Progenitor cell of endocrine pancreas (in vitro differentiated cells): ENCODE measurements around the gene MYBPC2. TPM values are rescaled to one million over a fixed set of nuclear protein-coding genes. Genes with fewer than 3 reads are reported as not detected.

ENCODE experiments used
- DNase-seq: peaks from one replicate; pipeline ENCODE4 v3.0.0; 2021; ENCODE audit warnings: low spot score; ENCODE audit not compliant: unreplicated experiment
- H3K27ac Mint-ChIP-seq: 2 replicates; pipeline ENCODE4 v1.8.0; 2021; ENCODE audit warnings: mild to moderate bottlenecking, moderate library complexity, mixed read lengths
- H3K27me3 Mint-ChIP-seq: 2 replicates; pipeline ENCODE4 v1.8.0; 2021; ENCODE audit warnings: mixed read lengths
- H3K36me3 Mint-ChIP-seq: 2 replicates; pipeline ENCODE4 v1.8.0; 2022; ENCODE audit warnings: mixed read lengths; ENCODE audit not compliant: insufficient read depth
- H3K4me1 Mint-ChIP-seq: 2 replicates; pipeline ENCODE4 v1.8.0; 2021; ENCODE audit warnings: low read depth, mixed read lengths
- H3K4me3 Mint-ChIP-seq: 2 replicates; pipeline ENCODE4 v1.8.0; 2021; ENCODE audit warnings: low read depth, mild to moderate bottlenecking, moderate library complexity, mixed read lengths
- H3K9me3 Mint-ChIP-seq: 2 replicates; pipeline ENCODE4 v1.8.0; 2021; ENCODE audit warnings: low read depth, mixed read lengths
- total RNA-seq: library from RNA; stranded (reverse); gene quantifications from 2 replicates; pipeline ENCODE4 v1.2.1, GENCODE V29; 2021
- TF ChIP-seq, protein P1 (sequence below): fragments of 200-600 bp; sonication (generic); IDR thresholded peaks from one replicate; pipeline ENCODE4 v1.5.0; 2021; ENCODE audit warnings: antibody characterized with exemption, mild to moderate bottlenecking; ENCODE audit not compliant: unreplicated experiment

MYBPC2 gene
- total RNA-seq, 1 donor from 2014 or later: 1.6 TPM

- H3K9me3 Mint-ChIP-seq: no peaks in the 10 kb centered on the region
- no peak for DNase-seq
- no peak overlapping the region for H3K4me3 Mint-ChIP-seq
- H3K27ac Mint-ChIP-seq: no peak overlapping the region
- TF ChIP-seq, protein P1, sequence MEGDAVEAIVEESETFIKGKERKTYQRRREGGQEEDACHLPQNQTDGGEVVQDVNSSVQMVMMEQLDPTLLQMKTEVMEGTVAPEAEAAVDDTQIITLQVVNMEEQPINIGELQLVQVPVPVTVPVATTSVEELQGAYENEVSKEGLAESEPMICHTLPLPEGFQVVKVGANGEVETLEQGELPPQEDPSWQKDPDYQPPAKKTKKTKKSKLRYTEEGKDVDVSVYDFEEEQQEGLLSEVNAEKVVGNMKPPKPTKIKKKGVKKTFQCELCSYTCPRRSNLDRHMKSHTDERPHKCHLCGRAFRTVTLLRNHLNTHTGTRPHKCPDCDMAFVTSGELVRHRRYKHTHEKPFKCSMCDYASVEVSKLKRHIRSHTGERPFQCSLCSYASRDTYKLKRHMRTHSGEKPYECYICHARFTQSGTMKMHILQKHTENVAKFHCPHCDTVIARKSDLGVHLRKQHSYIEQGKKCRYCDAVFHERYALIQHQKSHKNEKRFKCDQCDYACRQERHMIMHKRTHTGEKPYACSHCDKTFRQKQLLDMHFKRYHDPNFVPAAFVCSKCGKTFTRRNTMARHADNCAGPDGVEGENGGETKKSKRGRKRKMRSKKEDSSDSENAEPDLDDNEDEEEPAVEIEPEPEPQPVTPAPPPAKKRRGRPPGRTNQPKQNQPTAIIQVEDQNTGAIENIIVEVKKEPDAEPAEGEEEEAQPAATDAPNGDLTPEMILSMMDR: no peak
- H3K27me3 Mint-ChIP-seq: peaks cover 4% of the 10 kb centered on the region
- H3K36me3 Mint-ChIP-seq: no peaks in the 10 kb centered on the region
- H3K4me1 Mint-ChIP-seq: no peaks in the 10 kb centered on the region
Observed at GRCh38 chr19:50459067-50459456, 26.4 kb downstream of the MYBPC2 start.

DNA sequence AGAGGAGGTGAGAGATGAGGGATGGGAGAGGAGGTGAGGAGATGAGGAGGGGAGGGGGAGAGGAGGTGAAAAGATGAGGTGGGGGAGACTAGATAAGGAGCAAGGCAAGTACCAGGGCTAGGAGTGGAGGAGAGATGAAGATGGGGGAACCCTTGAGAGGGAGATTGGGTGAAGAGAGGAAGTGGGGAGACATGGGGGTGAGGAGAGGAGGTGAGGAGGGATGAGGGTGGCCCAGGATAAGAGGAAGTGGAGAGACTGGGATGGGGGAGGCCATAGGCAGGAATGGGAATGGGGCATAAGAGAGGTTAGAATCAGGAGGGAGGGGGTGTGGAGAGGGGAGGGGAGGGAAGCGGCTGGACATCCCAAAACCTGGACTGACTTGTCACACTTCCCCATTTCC lies 26.9 kb downstream of the MYBPC2 start:
- H3K27me3 Mint-ChIP-seq: peaks cover 4% of the 10 kb centered on the region
- no peaks in the 10 kb centered on the region for H3K4me1 Mint-ChIP-seq
- TF ChIP-seq, protein P1: no peak
- no peak overlapping the region for H3K27ac Mint-ChIP-seq
- DNase-seq: no peak
- no peak overlapping the region for H3K4me3 Mint-ChIP-seq
- H3K9me3 Mint-ChIP-seq: no peaks in the 10 kb centered on the region
- H3K36me3 Mint-ChIP-seq: no peaks in the 10 kb centered on the region

- DNase-seq: no peak
- Mint-ChIP-seq H3K9me3 (no peaks in the 10 kb centered on the region), H3K4me3 (no peak overlapping the region), H3K27ac (no peak overlapping the region), H3K4me1 (no peaks in the 10 kb centered on the region), H3K36me3 (no peaks in the 10 kb centered on the region), H3K27me3 (peaks cover 4% of the 10 kb centered on the region)
- TF ChIP-seq, protein P1: no peak
Observed at GRCh38 chr19:50460161-50460765, 27.6 kb downstream of the MYBPC2 start.

GRCh38 chr19:50461066-50461875 lies 28.6 kb downstream of the MYBPC2 start:
- no peaks in the 10 kb centered on the region for H3K9me3 Mint-ChIP-seq
- H3K27ac Mint-ChIP-seq: no peak overlapping the region
- TF ChIP-seq, protein P1: peak; percentile 80
- H3K36me3 Mint-ChIP-seq: no peaks in the 10 kb centered on the region
- H3K4me3 Mint-ChIP-seq: no peak overlapping the region
- peak; percentile 39 for DNase-seq
- peaks cover 4% of the 10 kb centered on the region for H3K27me3 Mint-ChIP-seq
- peaks cover 4% of the 10 kb centered on the region for H3K4me1 Mint-ChIP-seq

GRCh38 chr19:50462970-50463369 lies 30.3 kb downstream of the MYBPC2 start:
- no peak overlapping the region for H3K4me3 Mint-ChIP-seq
- no peaks in the 10 kb centered on the region for H3K36me3 Mint-ChIP-seq
- no peak for DNase-seq
- H3K4me1 Mint-ChIP-seq: peaks cover 4% of the 10 kb centered on the region
- H3K27me3 Mint-ChIP-seq: no peaks in the 10 kb centered on the region
- H3K27ac Mint-ChIP-seq: no peak overlapping the region
- TF ChIP-seq, protein P1: no peak
- no peaks in the 10 kb centered on the region for H3K9me3 Mint-ChIP-seq
